Central memory CD8-positive, alpha-beta T cell (primary cell): ENCODE results near the gene SYVN1.

Experiments
- ATAC-seq: fragments of 150-1000 bp; cut with Tn5 transposase; replicated peaks from 2 replicates; pipeline ENCODE4 v1.10.0; 2022; ENCODE audit warnings: mild to moderate bottlenecking, moderate FRiP score, moderate number of reproducible peaks; ENCODE audit not compliant: poor library complexity, severe bottlenecking; ENCODE audit errors: extremely low read depth
- DNase-seq, 2 donors: peaks; one replicate each; pipeline ENCODE4 v3.0.0; 2021; ENCODE audit warnings: low spot score in 2 of 2
- H3K27ac Mint-ChIP-seq: one replicate; pipeline ENCODE4 v1.8.0; 2022; ENCODE audit warnings: low read depth, mild to moderate bottlenecking, moderate library complexity, mixed read lengths
- H3K27me3 Mint-ChIP-seq: one replicate; pipeline ENCODE4 v1.8.0; 2022; ENCODE audit warnings: mixed read lengths
- H3K36me3 Mint-ChIP-seq: one replicate; pipeline ENCODE4 v1.8.0; 2022; ENCODE audit warnings: mild to moderate bottlenecking, moderate library complexity, mixed read lengths; ENCODE audit not compliant: insufficient read depth
- H3K4me1 Mint-ChIP-seq: one replicate; pipeline ENCODE4 v1.8.0; 2022; ENCODE audit warnings: mixed read lengths
- H3K4me3 Mint-ChIP-seq: one replicate; pipeline ENCODE4 v1.8.0; 2022; ENCODE audit warnings: mild to moderate bottlenecking, moderate library complexity, mixed read lengths
- H3K9me3 Mint-ChIP-seq: one replicate; pipeline ENCODE4 v1.8.0; 2022; ENCODE audit warnings: mixed read lengths

Gene SYVN1

DNA sequence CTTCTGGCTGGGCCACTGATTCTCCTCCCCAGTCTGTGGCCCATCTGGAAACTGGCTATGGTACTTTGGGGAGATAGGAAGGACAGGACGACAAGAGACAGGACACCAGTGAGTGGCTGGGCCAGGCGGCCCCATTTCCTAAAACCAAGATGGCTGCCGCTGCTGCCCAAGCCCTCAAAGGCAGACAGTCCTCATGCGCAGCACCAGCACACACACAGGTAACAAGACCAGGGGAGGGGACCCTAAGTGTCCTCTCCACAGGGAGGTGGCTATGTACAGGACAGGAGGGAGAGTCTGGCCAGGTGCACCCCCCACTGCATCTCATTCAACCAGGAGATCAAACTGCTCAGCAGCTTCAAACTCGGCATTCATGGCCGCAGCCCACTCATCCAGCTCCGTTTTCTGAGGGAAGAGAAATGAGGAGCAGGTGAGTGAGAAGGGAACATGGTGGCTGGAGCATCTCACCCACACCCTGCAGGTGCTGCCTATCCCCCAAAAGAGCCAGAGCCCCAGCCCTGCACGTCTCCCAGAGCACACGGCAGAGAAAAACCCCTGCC, 55.5 kb downstream of the SYVN1 start:
- no peak overlapping the region for H3K4me3 Mint-ChIP-seq
- no peak for DNase-seq
- ATAC-seq, result no peak
- H3K27ac Mint-ChIP-seq, result peak overlapping the region; percentile 75
- peaks cover 20% of the 10 kb centered on the region for H3K4me1 Mint-ChIP-seq
- peaks cover 17% of the 10 kb centered on the region for H3K36me3 Mint-ChIP-seq
- no peaks in the 10 kb centered on the region for H3K27me3 Mint-ChIP-seq
- no peaks in the 10 kb centered on the region for H3K9me3 Mint-ChIP-seq

DNA sequence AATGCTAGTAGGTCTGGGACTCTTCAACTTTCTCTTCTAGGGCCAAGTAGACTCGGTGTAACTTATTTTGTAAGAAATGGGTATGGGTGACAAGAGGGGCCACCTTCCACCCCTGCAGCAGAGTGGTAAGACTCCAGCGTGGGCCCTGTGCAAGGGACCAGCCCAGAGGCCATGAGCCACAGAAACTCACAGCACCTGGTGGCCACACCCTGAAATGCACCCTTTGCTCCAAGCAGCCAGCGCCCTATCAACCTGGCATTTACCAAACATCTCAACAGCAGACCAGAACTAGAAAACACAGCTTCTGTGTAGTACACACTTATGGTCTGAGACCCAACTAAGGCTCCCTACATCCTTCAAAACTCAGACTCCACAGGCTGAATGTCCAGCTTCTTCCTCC, 56.2 kb downstream of the SYVN1 start:
- peak overlapping the region; percentile 75 for H3K27ac Mint-ChIP-seq
- ATAC-seq (peak; percentile 81), DNase-seq (peak; percentile 50 to 69)
- no peaks in the 10 kb centered on the region for H3K27me3 Mint-ChIP-seq
- H3K36me3 Mint-ChIP-seq, result peaks cover 10% of the 10 kb centered on the region
- H3K9me3 Mint-ChIP-seq, result no peaks in the 10 kb centered on the region
- H3K4me1 Mint-ChIP-seq, result peaks cover 13% of the 10 kb centered on the region
- H3K4me3 Mint-ChIP-seq, result no peak overlapping the region

DNA sequence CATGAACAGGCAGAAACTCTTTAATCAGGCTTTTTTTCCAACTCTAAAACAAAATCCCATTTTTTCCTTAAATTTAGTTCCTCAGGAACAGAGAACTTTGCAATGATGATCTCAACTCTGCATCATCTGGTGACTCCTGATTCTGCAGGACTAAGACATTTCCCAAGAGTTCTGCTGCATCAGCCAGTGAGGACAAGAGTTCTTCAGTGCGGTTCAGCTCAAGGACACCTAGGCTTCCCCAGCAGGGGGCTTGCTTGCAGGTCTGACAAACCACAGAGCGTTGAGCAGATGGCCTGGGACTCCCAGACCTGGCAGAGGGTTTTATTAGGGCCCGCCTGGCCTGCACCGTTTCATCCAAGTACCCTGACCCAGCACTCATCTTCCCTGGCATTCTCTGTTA, 56.9 kb downstream of the SYVN1 start:
- H3K27me3 Mint-ChIP-seq, result no peaks in the 10 kb centered on the region
- peaks cover 11% of the 10 kb centered on the region for H3K4me1 Mint-ChIP-seq
- ATAC-seq (no peak), DNase-seq (no peak)
- H3K36me3 Mint-ChIP-seq, result peaks cover 10% of the 10 kb centered on the region
- no peak overlapping the region for H3K27ac Mint-ChIP-seq
- H3K9me3 Mint-ChIP-seq, result no peaks in the 10 kb centered on the region
- no peak overlapping the region for H3K4me3 Mint-ChIP-seq
